Measurements from ENCODE around the gene SEPTIN5. TPM values are rescaled to one million over a fixed set of nuclear protein-coding genes. Genes with fewer than 3 reads are reported as not detected.

SEPTIN5 gene
- polyA plus RNA-seq, 1 of the 3 experiments (the other 2 are of a cell fraction): 14.0 TPM

DNA sequence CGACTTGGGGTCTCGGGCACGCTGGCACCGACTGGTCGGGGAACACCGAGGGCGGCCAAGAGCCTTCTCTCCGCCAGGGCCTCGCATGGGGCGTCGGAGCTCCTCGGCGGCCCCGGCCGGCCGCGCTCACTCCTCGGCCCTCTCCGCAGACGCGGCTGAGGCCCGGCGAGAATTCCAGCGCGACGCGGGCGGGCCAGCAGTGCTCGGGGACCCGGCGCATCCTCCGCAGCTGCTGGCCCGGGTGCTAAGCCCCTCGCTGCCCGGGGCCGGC, 51.9 kb downstream of the SEPTIN5 start (continued):
- TF ChIP-seq, protein P1, sequence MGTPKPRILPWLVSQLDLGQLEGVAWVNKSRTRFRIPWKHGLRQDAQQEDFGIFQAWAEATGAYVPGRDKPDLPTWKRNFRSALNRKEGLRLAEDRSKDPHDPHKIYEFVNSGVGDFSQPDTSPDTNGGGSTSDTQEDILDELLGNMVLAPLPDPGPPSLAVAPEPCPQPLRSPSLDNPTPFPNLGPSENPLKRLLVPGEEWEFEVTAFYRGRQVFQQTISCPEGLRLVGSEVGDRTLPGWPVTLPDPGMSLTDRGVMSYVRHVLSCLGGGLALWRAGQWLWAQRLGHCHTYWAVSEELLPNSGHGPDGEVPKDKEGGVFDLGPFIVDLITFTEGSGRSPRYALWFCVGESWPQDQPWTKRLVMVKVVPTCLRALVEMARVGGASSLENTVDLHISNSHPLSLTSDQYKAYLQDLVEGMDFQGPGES (IDR thresholded peaks at IDR 0.05; ENCODE audit: low read depth, low read length): no peak
- TF ChIP-seq FOXM1 (IDR thresholded peaks at IDR 0.05; ENCODE audit: low read depth) (no peak), RAD21 (IDR thresholded peaks at IDR 0.05; ENCODE audit: low read length) (no peak), TEAD4 (IDR thresholded peaks at IDR 0.05; ENCODE audit: borderline replicate concordance, insufficient read depth) (no peak), MEF2A (IDR thresholded peaks at IDR 0.05; ENCODE audit: borderline replicate concordance, low read depth) (no peak)

DNA sequence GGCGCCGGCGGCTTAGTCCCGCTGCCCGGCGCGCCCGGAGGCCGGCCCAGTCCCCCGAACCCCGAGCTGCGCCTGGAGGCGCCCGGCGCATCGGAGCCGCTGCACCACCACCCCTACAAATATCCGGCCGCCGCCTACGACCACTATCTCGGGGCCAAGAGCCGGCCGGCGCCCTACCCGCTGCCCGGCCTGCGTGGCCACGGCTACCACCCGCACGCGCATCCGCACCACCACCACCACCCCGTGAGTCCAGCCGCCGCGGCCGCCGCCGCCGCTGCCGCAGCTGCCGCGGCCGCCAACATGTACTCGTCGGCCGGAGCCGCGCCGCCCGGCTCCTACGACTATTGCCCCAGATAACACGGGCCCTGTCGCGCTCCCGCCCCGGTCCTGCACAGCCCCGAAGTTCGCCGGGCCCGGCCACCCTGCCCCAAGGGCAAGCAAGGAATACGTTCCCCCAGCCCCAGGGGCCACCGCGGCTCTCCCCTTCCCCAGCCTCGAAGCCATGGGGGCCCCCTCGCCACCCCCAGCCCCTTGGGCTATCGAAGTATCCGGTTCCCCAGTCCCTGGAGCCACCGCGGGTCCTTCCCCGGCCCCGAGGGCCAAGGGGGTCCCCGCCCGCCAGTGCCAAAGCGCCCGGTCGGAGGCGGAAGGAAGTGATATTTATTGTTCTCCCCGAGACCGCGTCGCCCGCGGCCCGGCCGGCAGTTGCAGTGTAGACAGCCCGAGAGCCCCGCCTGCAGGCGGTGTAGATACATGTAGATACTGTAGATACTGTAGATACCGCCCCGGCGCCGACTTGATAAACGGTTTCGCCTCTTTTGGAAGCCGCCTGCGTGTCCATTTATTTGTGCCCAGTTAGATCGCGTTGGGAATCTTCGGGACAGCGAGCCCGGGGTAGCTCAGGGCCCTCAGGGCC, 52.5 kb downstream of the SEPTIN5 start:
- H3K4me3 ChIP-seq (ENCODE audit: low read depth in 2 of 2, low read length in 1 of 2): peak overlapping the region in 1 of 2 experiments; percentile 21; a peak in 1 of 4 replicates
- no peaks in the 10 kb centered on the region for H4K20me1 ChIP-seq (ENCODE audit: insufficient read depth)
- H2AFZ ChIP-seq (ENCODE audit: low read depth): peak overlapping the region; percentile 51; the same call in 1 of the 2 replicates
- peaks cover 34% of the 10 kb centered on the region for H3K27me3 ChIP-seq (ENCODE audit: insufficient read depth)
- H3F3A ChIP-seq (replicated peaks; ENCODE audit: insufficient read depth): no peaks in the 10 kb centered on the region
- H3K36me3 ChIP-seq (replicated peaks in 1 of 2; ENCODE audit: control insufficient read depth in 1 of 2, insufficient read depth in 2 of 2, low read length in 1 of 2): no peaks in the 10 kb centered on the region
- no peaks in the 10 kb centered on the region for H3K9me2 ChIP-seq
- no peaks in the 10 kb centered on the region; a peak in 1 of 4 replicates for H3K4me1 ChIP-seq (ENCODE audit: control insufficient read depth in 1 of 2, insufficient read depth in 2 of 2, low read depth in 1 of 2, low read length in 1 of 2)
- CTCF ChIA-PET: interaction anchor here (0.9 to 3.0 kb wide), 3 partner anchors 34 to 125 kb away, joined by 3 to 15 read pairs (median 4); no protein-coding TSS in a partner anchor
- H3K27ac ChIP-seq (ENCODE audit: low read depth in 2 of 2, low read length in 1 of 2): no peak overlapping the region
- H3K79me2 ChIP-seq (ENCODE audit: insufficient read depth): no peaks in the 10 kb centered on the region
- DNase-seq: peak; percentile 78
- H3K9ac ChIP-seq: no peak overlapping the region
- 12% methylated on average over 20 of the region's 103 CpGs for WGBS (ENCODE audit: low lambda C conversion rate)
- TF ChIP-seq, protein P2, sequence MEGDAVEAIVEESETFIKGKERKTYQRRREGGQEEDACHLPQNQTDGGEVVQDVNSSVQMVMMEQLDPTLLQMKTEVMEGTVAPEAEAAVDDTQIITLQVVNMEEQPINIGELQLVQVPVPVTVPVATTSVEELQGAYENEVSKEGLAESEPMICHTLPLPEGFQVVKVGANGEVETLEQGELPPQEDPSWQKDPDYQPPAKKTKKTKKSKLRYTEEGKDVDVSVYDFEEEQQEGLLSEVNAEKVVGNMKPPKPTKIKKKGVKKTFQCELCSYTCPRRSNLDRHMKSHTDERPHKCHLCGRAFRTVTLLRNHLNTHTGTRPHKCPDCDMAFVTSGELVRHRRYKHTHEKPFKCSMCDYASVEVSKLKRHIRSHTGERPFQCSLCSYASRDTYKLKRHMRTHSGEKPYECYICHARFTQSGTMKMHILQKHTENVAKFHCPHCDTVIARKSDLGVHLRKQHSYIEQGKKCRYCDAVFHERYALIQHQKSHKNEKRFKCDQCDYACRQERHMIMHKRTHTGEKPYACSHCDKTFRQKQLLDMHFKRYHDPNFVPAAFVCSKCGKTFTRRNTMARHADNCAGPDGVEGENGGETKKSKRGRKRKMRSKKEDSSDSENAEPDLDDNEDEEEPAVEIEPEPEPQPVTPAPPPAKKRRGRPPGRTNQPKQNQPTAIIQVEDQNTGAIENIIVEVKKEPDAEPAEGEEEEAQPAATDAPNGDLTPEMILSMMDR (IDR thresholded peaks at IDR 0.05): peak; percentile 32; the same call in 1 of the 2 replicates
- TF ChIP-seq, protein P1 (IDR thresholded peaks at IDR 0.05; ENCODE audit: low read depth, low read length): no peak
- 0 out of 4 replicates have a peak, but pooled peaks of 1 of the 2 experiments have one; percentile 6 for TF ChIP-seq EP300 (IDR thresholded peaks at IDR 0.05; ENCODE audit: borderline replicate concordance in 1 of 2, low read depth in 1 of 2, low read length in 1 of 2)
- H3K9me3 ChIP-seq: no peaks in the 10 kb centered on the region
- POLR2A ChIA-PET: no interaction called here
- peak overlapping the region; percentile 37; the same call in 1 of the 2 replicates for H3K4me2 ChIP-seq
